GM10847 (cell line): ENCODE measurements around the gene HOXC11.

Source experiments
- POLR2A ChIP-seq: IDR thresholded peaks from 2 replicates; pipeline ENCODE4 v1.6.1; 2011; ENCODE audit not compliant: insufficient read length; ENCODE audit errors: extremely low read depth

The HOXC11 gene

DNA sequence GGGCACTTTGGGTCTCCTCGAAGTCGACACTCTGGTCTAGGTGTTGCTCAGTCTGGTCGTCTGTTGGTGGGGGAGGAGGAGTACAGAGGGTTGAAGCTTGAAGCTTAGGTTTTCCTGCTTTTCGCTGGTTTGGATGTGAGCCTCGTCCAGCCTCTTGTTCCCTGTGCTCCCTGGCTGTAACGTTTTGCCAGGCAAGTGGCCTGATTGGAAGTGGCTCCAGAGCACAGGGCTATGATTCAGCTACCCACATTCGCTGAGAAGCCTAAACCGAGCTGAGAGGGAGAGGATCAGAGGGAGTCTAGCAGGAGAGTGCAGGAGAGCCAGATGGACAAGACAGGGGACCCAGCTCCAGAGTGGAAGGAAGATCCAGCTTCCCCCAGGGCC is 18.1 kb downstream of the HOXC11 start:
- no peak for TF ChIP-seq POLR2A

DNA sequence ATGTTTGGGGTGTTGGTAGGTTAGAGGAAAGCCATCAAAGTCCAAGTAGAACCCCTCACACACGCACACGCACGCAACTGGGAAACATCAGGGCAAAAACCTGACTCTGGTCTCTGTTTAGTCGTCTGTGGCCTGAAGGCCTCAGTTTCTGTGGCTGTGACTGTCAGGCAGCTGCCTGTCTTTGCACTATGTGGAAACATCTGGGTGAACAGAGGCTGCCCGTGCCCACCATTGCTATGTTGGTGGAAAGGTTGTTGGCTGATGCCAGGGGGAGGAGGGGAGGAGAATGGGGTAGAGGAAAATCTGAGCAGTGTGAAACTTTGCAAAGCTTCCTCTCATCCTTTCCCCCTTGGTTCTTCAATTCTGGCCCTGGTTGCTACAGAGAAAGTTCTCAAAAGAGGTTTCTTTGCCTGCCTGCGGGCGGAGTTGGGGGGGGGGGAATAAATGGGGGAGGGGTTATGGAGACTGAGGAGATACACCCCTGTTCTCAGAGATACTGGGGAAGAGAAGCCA is 19.5 kb downstream of the HOXC11 start:
- TF ChIP-seq POLR2A, result no peak

DNA sequence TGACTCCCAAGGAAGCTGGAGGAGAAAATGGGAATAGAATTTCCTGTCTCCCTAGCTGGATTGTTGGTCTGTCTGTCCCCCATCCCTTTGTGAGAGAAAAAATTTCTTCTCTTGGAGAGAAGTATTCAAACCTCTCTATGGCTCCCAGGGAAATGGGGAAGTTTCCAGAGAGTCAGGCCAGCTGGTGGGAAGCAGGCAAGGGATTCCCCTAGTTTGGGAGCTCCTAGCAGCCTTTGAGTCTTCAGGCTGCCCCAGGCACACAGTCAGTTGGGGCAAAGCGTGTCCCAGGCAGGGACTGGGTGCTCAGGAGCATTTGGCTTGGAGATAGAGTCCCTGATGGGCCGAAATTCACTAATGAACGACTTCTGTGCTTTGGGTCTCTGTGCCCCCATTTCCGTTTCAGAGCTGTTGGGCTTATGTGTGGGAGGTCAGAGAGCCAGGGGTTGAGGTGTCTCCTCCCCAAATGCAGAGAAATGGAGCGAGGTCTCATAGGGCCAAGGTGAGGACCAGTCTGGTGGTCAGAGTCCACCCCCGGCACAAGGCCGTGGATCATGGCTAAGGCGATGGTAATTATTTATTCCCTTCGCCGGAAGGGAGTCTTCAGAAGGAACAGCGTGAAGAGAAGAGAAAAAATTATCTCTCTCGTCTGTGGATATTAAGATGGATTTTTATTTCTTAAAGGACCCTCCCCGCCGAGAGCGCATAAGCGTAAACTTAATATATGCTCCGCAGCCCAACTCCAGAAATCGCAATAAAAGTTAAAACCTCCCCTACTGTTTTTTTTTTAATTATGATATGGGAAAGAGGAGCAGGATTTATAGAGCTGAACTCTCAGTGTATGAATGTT is 20.5 kb downstream of the HOXC11 start:
- no peak for TF ChIP-seq POLR2A

DNA sequence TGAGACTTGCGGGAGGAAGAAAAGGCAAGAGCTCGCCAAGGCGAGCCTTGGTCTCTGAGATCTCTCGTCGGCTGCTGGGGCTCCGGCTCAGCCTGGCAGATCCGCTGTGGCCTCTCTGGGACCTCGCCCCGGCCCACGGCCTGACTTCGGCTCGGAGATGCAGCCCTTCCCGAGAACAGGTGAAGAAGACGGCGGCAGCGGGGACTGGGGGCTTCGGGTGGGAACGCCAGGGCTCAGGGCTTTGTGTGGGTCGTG is 21.0 kb downstream of the HOXC11 start:
- TF ChIP-seq POLR2A, result no peak

DNA sequence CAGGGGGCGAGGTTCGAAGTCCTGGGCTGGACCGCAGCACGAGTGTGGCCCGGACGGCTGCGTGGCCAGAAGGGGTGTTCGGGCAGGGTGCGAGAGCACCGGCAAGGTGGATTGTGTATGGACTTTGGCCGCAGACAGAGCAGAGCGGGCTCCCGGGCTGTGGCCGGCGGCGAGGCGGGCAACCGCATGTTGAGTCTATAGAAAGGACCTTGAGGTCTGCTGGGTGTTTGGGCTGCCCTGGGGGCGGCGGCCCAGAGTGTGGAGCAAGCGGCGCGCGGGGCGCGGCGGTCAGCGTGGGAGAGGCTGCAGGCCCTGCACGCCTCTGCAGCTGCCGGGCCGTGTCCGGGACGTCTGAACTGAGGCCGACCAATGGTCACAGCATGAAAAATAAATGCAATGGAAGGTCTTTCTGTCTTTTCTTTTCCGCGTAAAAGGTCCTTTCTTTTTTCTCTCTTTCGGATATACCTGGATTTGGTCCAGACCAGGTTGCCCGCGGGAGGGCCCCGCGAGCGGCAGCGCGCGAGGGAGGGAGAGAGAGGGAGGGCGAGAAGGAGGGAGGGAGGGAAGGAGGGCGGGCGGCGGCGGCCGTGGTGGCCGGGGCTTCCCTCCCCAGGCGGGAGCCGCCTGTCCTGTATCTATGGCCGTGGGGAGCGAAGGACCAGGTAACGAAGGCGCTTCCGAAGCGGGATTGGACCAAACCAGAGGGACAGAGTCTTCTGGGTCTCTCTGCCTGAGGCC is 21.5 kb downstream of the HOXC11 start:
- TF ChIP-seq POLR2A, result no peak

DNA sequence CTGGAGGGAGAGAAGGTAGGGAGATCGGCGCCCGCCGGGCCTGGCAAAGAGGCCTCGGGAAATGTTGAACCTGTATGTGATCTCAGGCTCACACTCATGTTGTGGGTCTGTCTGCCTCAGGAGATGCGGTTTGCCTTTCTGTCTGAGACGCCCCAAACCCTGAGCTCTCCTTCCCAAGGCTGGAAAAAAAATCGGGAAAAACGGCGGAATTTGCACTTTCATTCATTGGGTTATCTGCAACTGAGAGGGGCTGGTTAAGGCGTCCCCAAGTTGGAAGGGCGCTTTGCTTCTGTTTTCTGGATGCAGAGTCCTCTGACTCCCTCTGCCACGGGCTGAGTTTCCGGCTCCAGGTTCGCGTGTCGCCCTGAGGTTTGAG is 22.1 kb downstream of the HOXC11 start:
- TF ChIP-seq POLR2A, result no peak

DNA sequence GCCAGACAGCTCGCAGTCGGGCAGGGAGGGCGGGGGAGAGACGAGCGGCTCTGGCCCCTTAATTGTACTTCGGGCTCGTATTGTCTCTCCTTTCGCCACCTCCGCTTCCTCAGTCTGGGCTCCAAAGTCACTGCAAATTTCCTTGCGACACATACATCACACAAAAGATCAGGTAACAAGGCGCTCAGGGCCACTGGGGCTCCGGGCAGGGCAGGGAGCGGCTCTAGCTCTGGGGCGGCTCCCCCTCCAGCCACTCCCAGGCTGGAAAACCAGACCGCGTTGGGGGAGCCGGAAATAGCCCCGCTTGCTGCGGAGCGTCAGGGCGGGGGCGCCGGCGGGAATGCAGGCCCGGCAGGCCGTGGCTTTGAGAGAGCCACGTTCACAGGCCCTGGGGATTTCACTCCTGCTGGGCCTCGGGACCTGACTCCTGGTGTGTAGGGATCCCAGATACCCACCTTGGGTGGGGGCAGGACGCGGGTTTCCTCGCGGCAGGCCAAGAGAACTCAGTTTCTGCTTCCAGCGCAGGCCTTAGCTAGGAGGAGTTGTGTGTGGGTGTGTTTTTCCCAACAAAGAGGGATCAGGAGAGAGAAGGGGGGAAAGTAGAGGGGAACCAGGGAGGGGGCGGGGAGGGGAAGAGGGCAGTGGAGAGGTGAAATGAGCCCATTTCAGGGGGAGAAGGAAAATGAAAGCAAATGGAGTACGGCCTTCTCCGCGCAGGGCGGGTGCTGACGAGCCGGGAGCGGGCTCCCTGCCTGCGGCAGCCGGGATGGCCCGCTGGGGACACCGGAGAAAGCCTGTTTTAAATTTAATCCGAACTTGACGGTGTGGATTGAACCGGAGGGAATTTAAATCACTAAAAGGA is 22.7 kb downstream of the HOXC11 start:
- no peak for TF ChIP-seq POLR2A

DNA sequence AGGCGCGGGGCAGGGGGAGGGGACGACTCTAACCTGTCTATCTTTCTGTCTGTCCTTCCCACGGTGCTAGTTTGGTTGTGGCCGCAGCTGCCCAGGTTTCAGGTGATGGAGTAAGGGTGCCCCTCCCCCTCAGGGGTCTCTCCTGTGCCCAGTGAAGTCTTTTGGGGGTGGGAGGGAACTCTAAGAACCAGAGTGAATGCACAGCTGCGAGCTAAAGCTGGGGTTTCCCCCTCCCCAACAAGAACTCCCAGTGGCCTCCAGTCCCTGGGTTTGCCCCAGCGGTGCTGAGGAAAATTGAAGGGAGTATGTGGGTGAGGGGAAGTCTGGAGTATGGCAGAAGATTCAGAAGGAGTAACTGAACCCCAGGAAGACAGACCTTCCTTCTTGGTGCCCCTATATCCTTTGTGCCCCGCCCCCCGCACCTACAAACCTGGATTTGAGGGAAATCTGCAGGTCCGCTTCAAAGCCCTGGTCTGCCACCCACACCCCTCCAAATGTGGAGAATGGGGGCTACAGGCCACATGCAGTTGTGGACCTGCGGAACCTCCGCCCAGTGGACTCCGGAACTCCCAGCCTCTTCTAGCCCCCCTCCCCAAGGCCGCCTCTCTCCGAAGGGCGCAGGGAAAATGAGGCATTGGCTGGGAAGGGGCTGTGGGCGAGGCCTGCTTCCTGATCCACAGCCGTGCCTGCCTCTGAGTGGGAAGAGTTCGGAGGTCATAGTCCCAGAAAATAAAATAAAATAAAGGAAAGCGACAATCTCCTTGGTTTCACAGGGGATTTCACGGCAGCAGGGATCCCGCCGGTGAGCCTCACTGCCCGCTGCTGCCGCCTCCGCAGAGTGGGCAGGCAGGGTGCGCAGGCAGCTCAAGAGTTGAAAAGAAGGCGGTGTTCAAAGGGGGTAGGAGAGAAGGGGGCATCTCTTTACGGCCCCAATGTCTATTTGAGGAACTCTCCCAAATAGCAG is 23.6 kb downstream of the HOXC11 start:
- no peak for TF ChIP-seq POLR2A

DNA sequence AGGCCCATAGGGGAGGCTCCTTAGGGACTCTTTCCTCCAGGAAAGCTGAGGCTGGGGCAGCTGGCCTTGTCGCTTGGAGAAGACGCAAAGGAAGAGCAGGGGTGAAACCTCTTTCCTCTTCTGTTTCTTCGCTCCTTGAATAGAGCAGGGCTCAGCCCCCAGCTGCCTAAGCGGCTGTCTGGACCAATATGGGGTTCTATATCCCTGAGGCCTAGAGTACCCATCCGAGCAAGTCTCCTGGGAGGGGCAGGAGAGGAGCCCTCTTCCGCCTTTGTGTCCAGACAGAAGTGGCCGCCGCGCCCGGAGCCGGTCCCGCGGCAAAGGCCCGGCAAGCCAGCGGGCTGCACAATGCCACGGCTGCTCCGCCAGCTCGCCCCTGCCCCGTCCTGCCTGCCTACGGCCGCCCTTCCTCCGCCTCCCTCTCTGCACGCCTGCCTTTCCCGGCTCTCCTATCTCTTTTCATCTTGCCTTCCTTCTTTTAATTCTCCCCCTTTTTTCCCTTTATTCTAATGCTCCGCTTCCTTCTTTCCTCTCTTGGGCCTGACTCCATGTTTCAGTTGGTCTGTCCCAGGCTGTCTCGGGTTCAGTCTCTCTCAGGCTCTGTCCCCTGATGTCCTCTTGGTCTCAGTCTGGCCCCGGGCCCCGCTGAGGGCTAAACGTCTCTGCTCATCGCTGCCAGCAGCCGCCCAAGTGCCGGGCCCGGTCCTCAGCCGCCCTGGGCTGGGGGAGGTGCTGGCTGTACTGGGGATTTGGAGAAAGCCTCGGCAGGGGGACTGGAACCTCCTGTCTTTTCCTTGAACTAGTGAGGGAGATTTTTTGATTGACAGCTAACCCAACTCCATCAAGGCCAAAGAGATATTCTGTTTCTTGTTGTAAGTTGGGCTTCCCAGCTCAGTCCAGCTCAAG is 24.5 kb downstream of the HOXC11 start:
- no peak for TF ChIP-seq POLR2A

DNA sequence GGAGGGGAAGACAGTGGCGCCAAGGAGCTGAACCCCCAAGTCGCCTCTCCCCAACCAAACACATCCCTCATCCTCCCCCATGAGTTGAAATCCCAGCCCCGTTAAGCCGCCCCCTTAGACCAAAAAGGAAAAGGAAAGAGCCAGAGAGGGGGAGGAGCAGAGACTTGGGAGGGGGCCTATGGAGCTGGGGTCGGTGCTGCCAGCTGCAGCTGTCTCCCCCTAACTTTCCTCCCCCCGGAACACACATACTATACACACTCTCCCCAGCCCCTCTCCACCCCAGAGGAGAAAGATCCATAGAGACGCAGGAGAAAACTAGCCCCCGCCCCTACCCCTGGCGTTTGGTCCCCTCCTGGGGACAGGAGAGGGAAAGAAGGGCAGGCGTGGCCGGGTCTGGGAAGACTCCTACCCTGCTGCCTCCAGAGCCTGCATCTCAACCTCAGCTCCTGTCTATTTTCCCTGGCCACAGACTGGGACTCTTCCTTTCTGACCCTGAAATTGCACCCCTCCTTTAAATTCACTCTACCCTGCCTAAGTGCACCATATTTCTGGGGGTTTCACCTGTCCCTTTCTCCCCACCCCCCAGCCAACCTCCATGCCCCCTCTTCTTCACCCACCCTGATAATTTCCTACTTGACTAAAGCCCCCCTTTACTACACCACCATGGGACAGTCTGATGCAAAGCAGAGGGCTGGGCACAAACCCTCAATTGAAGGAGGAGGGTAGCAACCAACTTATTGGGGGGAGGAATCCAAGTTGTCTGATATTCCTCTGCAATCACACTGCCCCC is 25.4 kb downstream of the HOXC11 start:
- no peak for TF ChIP-seq POLR2A

DNA sequence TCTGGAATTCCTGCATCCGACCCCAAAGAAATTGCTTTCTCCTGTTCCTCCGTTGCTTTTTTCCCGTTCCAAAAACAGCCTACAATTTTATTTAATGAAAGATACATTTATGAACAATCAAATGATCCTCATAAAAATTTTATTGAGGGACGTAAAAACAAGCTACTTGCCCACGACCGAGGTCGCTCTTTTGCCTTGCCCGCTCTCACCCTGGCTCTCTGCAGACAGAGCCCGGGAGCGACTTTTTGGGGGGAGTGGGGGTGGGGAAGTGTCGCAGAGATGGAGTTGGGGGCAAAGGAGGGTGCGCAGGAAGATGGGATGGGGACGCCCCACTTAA is 25.9 kb downstream of the HOXC11 start:
- no peak for TF ChIP-seq POLR2A

DNA sequence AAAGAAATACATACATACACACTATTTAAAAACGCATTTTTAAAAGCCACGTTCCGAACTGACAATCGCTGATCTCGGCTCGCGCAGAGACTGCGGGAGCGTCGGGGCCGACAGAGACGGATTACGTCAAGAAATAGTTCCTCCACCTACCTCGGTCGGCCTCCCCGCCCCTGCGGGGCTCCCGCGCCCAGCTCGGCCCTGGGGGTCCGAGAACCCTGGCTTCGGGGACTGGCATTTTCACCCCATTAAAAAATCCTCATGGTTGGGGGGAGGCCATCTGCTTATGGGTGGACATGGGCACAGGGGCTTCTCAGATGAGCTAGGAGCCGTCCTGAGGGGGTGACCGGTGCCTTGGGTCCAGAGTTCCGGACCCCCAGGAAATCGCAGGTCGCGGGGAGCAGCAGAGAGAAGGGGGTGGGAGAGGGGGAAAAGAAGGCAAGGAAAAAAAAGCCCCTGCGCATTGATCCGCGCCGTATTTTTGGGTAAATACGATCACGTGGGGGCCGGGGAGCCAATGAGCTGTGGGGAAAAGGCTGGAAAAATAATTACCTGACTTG is 26.7 kb downstream of the HOXC11 start:
- TF ChIP-seq POLR2A, result no peak
